ENCODE data around the gene TRPM4.

DNA sequence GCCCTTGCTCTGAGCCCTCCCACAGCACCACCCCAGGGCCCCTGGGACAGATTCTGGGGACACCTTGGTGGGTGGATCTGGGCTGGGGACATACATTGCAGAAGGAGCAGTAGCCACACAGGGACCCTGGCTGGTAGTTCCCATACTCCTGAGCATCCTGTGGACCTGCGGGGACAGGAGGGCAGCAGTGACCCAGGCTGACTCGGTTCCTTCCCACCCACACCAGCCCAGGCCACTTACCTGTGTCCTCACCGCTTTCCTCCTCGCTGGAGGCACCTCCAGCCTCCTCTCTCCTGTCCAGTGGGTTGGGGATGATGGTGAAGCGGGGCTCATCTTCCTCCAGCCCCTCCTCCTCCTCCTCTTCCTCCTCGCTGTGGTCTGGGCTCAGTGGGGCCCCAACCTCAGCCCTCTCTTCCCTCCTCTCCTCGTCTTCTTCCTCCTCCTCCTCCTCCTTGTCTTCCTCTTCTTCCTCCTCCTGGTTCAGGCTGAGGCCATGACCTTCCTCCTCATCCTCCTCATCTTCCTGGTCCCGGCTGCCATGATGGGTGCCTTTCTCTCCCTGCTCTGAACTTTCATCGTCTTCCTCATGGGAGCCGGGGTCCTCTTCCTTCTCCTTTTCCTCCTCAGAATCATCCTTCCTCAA lies 4.3 kb upstream of the TRPM4 start:
- TF ChIP-seq, protein P1, sequence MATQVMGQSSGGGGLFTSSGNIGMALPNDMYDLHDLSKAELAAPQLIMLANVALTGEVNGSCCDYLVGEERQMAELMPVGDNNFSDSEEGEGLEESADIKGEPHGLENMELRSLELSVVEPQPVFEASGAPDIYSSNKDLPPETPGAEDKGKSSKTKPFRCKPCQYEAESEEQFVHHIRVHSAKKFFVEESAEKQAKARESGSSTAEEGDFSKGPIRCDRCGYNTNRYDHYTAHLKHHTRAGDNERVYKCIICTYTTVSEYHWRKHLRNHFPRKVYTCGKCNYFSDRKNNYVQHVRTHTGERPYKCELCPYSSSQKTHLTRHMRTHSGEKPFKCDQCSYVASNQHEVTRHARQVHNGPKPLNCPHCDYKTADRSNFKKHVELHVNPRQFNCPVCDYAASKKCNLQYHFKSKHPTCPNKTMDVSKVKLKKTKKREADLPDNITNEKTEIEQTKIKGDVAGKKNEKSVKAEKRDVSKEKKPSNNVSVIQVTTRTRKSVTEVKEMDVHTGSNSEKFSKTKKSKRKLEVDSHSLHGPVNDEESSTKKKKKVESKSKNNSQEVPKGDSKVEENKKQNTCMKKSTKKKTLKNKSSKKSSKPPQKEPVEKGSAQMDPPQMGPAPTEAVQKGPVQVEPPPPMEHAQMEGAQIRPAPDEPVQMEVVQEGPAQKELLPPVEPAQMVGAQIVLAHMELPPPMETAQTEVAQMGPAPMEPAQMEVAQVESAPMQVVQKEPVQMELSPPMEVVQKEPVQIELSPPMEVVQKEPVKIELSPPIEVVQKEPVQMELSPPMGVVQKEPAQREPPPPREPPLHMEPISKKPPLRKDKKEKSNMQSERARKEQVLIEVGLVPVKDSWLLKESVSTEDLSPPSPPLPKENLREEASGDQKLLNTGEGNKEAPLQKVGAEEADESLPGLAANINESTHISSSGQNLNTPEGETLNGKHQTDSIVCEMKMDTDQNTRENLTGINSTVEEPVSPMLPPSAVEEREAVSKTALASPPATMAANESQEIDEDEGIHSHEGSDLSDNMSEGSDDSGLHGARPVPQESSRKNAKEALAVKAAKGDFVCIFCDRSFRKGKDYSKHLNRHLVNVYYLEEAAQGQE (IDR thresholded peaks at IDR 0.05; ENCODE audit: low read depth, low read length) = no peak
- no peak for TF ChIP-seq CHD2 (IDR thresholded peaks at IDR 0.05; ENCODE audit: low read length, partially characterized antibody)
- TF ChIP-seq, protein P2, sequence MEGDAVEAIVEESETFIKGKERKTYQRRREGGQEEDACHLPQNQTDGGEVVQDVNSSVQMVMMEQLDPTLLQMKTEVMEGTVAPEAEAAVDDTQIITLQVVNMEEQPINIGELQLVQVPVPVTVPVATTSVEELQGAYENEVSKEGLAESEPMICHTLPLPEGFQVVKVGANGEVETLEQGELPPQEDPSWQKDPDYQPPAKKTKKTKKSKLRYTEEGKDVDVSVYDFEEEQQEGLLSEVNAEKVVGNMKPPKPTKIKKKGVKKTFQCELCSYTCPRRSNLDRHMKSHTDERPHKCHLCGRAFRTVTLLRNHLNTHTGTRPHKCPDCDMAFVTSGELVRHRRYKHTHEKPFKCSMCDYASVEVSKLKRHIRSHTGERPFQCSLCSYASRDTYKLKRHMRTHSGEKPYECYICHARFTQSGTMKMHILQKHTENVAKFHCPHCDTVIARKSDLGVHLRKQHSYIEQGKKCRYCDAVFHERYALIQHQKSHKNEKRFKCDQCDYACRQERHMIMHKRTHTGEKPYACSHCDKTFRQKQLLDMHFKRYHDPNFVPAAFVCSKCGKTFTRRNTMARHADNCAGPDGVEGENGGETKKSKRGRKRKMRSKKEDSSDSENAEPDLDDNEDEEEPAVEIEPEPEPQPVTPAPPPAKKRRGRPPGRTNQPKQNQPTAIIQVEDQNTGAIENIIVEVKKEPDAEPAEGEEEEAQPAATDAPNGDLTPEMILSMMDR (IDR thresholded peaks at IDR 0.05) = no peak

Data from SK-N-SH (cell line).